GM08714 (cell line): ENCODE results near the gene CHCHD2.
A peak's percentile ranks its signal among the peaks of the same experiment; 100 is the strongest.
"Not testable (repeated sequence)": the region's sequence is repeated elsewhere in the genome, so short reads cannot be mapped to it uniquely, and the experiment has no call there.

Experiments used
- H3K4me3 ChIP-seq: fragments of 200-500 bp; sonication (Bioruptor generic); 2 replicates; pipeline ENCODE4 v1.5.1; 2014; ENCODE audit warnings: mild to moderate bottlenecking, low read length, inconsistent platforms
- ZNF274 ChIP-seq: IDR thresholded peaks from 2 replicates; pipeline ENCODE4 v1.6.1; 2012; ENCODE audit warnings: mild to moderate bottlenecking, low read depth, low read length

The CHCHD2 gene

GRCh38 chr7:56106108-56107073 is at the start of gene CHCHD2:
TSS of gene CHCHD2 (minus strand) at chr7:56106476. CDS start at chr7:56106413, 63 bp downstream.
- H3K4me3 ChIP-seq = peak within 1 kb of the TSS; percentile 97

GRCh38 chr7:56131062-56131461 is 24.8 kb upstream of the CHCHD2 start:
- H3K4me3 ChIP-seq = not testable (repeated sequence)

More at GRCh38 chr7:56106108-56107073, at the start of gene CHCHD2:
- TF ChIP-seq ZNF274 = no peak

- no peak overlapping the region for H3K4me3 ChIP-seq
- no peak for TF ChIP-seq ZNF274
Measured at GRCh38 chr7:56127241-56127975, 21.1 kb upstream of the CHCHD2 start.

GRCh38 chr7:56125831-56126230 is 19.6 kb upstream of the CHCHD2 start:
- no peak for TF ChIP-seq ZNF274
- H3K4me3 ChIP-seq = no peak overlapping the region

GRCh38 chr7:56124981-56125380 is 18.7 kb upstream of the CHCHD2 start:
- H3K4me3 ChIP-seq = no peak overlapping the region

GRCh38 chr7:56121440-56121839 is 15.2 kb upstream of the CHCHD2 start:
- H3K4me3 ChIP-seq = no peak overlapping the region
- no peak for TF ChIP-seq ZNF274

More at GRCh38 chr7:56124981-56125380, 18.7 kb upstream of the CHCHD2 start:
- no peak for TF ChIP-seq ZNF274

GRCh38 chr7:56115852-56116538 is 9.7 kb upstream of the CHCHD2 start, which contains the start of gene NUPR2:
TSS of gene NUPR2 (minus strand) at chr7:56116417. CDS start at chr7:56116314, 103 bp downstream.
- H3K4me3 ChIP-seq = no peak within 1 kb of the TSS
- no peak for TF ChIP-seq ZNF274

- H3K4me3 ChIP-seq = not testable (repeated sequence)
Measured at GRCh38 chr7:56112244-56112643, 6.0 kb upstream of the CHCHD2 start.

GRCh38 chr7:56110611-56111010 is 4.3 kb upstream of the CHCHD2 start:
- TF ChIP-seq ZNF274 = no peak
- no peak overlapping the region for H3K4me3 ChIP-seq

GRCh38 chr7:56107954-56108258 is 1.6 kb upstream of the CHCHD2 start:
- TF ChIP-seq ZNF274 = no peak
- no peak overlapping the region for H3K4me3 ChIP-seq

- TF ChIP-seq ZNF274 = no peak
- peak overlapping the region; percentile 97 for H3K4me3 ChIP-seq
Measured at GRCh38 chr7:56105508-56105907, 768 bp downstream of the CHCHD2 start.

- not testable (repeated sequence) for H3K4me3 ChIP-seq
Measured at GRCh38 chr7:56104138-56104537, 2.1 kb downstream of the CHCHD2 start.

GRCh38 chr7:56099653-56100052 is 6.6 kb downstream of the CHCHD2 start:
- no peak overlapping the region for H3K4me3 ChIP-seq
- TF ChIP-seq ZNF274 = no peak

GRCh38 chr7:56098187-56099008 is 7.9 kb downstream of the CHCHD2 start:
- H3K4me3 ChIP-seq = not testable (repeated sequence)
